Body of pancreas (tissue), 4 donors: ENCODE data around the gene ZNF37A. TPM values are rescaled to one million over a fixed set of nuclear protein-coding genes. Genes with fewer than 3 reads are reported as not detected.

ENCODE experiments used
- ATAC-seq: fragments of 150-250 bp; one replicate; pipeline ENCODE4 v1.9.1; 2016
- DNase-seq, 4 donors: peaks; one replicate each; pipeline ENCODE4 v3.0.0-alpha.2; 2019
- H3K27ac ChIP-seq, 4 donors: fragments of 200-600 bp; sonication (generic); 1 replicate in 3 of 4; 2 replicates in 1 of 4; pipeline versions ENCODE4 v1.5.1 to v1.6.1; 2016 to 2019; ENCODE audit warnings: mild to moderate bottlenecking in 1 of 4, mixed read lengths in 1 of 4, moderate library complexity in 1 of 4
- H3K27me3 ChIP-seq, 2 donors: fragments of 200-600 bp; sonication (generic); one replicate each; pipeline ENCODE4 v1.6.0; 2016; ENCODE audit warnings: mild to moderate bottlenecking in 1 of 2
- H3K36me3 ChIP-seq, 2 donors: fragments of 200-600 bp; sonication (generic); replicated peaks in 1 of 2; 2 replicates each; pipeline ENCODE4 v1.5.1; 2016; ENCODE audit warnings: low read depth in 2 of 2; ENCODE audit not compliant: insufficient read depth in 1 of 2
- H3K4me1 ChIP-seq: fragments of 200-600 bp; sonication (generic); one replicate; pipeline ENCODE4 v1.6.0; 2016
- H3K4me3 ChIP-seq, 2 donors: fragments of 200-600 bp; sonication (generic); 1 replicate in 1 of 2; 2 replicates in 1 of 2; pipeline ENCODE4 v1.5.1; 2016 to 2019
- H3K9me3 ChIP-seq, 3 donors: fragments of 200-600 bp; sonication (generic); 1 replicate in 2 of 3; 2 replicates in 1 of 3; pipeline ENCODE4 v1.5.1; 2016
- CTCF ChIP-seq, 7 experiments: fragments of 450-650 bp in 4 of 7; fragments of 200-600 bp in 3 of 7; sonication (generic) in 3 of 7; IDR thresholded peaks; one replicate each; pipeline ENCODE4 v1.5.1; 2016 to 2019; ENCODE audit warnings: antibody characterized with exemption in 7 of 7
- POLR2A ChIP-seq, 3 donors: fragments of 450-650 bp; IDR thresholded peaks; one replicate each; pipeline ENCODE4 v1.6.1; 2016; ENCODE audit warnings: antibody characterized with exemption in 3 of 3, mild to moderate bottlenecking in 2 of 3
- WGBS, 2 donors: methylation state at CpG; one replicate each; pipeline ENCODE4 v1.1.5; 2017; 5-methylcytosine and 5-hydroxymethylcytosine counted together
- intact Hi-C: fragments of 100-400 bp; cut with DNase I; formaldehyde crosslinking; loops from one replicate; pipeline ENCODE4 v1.15.1; 2023
- total RNA-seq, 2 donors: library from RNA; depleted of rRNA; stranded (reverse); fragments of >200 nt; gene quantifications; one replicate each; pipeline ENCODE4 v1.1.0, GENCODE V29; 2016

The ZNF37A gene
- total RNA-seq: 10 to 100 TPM; 21.4 to 23.3 TPM

GRCh38 chr10:38094158-38094926 is at the start of gene ZNF37A:
Gene ZNF37A, plus strand, starts transcription at chr10:38094337. Its CDS starts 2,281 bp downstream, at chr10:38096618.
- intact Hi-C loops: loop anchor here (10.0 kb wide), 1 partner anchor 90 kb away; no protein-coding TSS in a partner anchor
- 0 to 1% methylated on average over 38 to 58 of the region's 59 CpGs for WGBS, 2 donors
- peaks cover 0 to 15% of the 10 kb centered on the region in 2 donors for H3K36me3 ChIP-seq

GRCh38 chr10:38045129-38045528 is 49.0 kb upstream of the ZNF37A start:
- no peaks in the 10 kb centered on the region for H3K27me3 ChIP-seq
- no peak for ATAC-seq
- no peak for DNase-seq
- 50 to 98% methylated on average over 2 of the region's 2 CpGs for WGBS, 2 donors
- H3K36me3 ChIP-seq: peaks cover 0 to under 1% of the 10 kb centered on the region in 2 donors
- H3K4me1 ChIP-seq: no peaks in the 10 kb centered on the region
- no peak overlapping the region for H3K27ac ChIP-seq
- intact Hi-C loops: no loop called here
- no peak overlapping the region for H3K4me3 ChIP-seq
- H3K9me3 ChIP-seq: peaks cover 0 to 6% (median 0%) of the 10 kb centered on the region in 3 donors
- TF ChIP-seq CTCF (IDR thresholded peaks at IDR 0.05) (no peak), POLR2A (IDR thresholded peaks at IDR 0.05) (no peak)

More at GRCh38 chr10:38094158-38094926, at the start of gene ZNF37A:
- Histone ChIP-seq H3K27me3 (no peaks in the 10 kb centered on the region), H3K4me1 (peaks cover 18% of the 10 kb centered on the region), H3K4me3 (peak within 1 kb of the TSS; percentile 88 to 90), H3K27ac (peak within 1 kb of the TSS; percentile 86 to 91 (median 88)), H3K9me3 (no peaks in the 10 kb centered on the region)
- ATAC-seq: peak; percentile 98
- TF ChIP-seq POLR2A (IDR thresholded peaks at IDR 0.05): peak; percentile 52 to 82 (median 81)
- peak in 2 of 7 experiments; percentile 7 to 12 for TF ChIP-seq CTCF (IDR thresholded peaks at IDR 0.05)
- peak; percentile 92 to 97 (median 96) for DNase-seq

GRCh38 chr10:38047666-38048065 is 46.5 kb upstream of the ZNF37A start:
- intact Hi-C loops: no loop called here
- no peaks in the 10 kb centered on the region for H3K27me3 ChIP-seq

DNA sequence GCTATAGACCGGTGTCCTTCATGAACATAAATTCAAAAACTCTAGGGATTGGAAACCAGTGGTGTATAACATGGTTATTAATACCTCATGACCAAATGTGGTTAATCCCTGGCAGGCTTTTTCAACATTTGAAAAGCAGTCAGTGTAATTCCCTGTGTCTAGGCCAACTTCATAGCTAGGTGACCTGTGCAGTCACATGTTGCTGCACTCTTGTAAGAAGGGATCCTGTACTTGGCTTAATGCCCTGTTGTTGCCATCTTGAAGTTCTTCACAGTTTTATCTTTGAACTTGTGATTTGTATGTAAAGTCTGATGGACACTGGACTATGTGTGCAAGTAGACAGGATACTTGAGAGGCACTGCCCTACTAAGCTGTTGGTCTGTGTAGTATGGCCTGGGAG is 43.9 kb upstream of the ZNF37A start:
- H3K27me3 ChIP-seq: no peaks in the 10 kb centered on the region
- H3K27ac ChIP-seq: no peak overlapping the region
- WGBS, 2 donors: 94 to 96% methylated on average over 1 of the region's 1 CpG
- intact Hi-C loops: no loop called here
- DNase-seq (no peak), ATAC-seq (no peak)
- peaks cover 14 to 20% of the 10 kb centered on the region in 2 donors for H3K36me3 ChIP-seq
- H3K9me3 ChIP-seq: peaks cover 0 to 29% (median 0%) of the 10 kb centered on the region in 3 donors
- no peak overlapping the region for H3K4me3 ChIP-seq
- no peak for TF ChIP-seq POLR2A (IDR thresholded peaks at IDR 0.05)
- no peak for TF ChIP-seq CTCF (IDR thresholded peaks at IDR 0.05)
- H3K4me1 ChIP-seq: no peaks in the 10 kb centered on the region

More at GRCh38 chr10:38047666-38048065, 46.5 kb upstream of the ZNF37A start:
- ATAC-seq: no peak
- no peak for TF ChIP-seq POLR2A (IDR thresholded peaks at IDR 0.05)
- TF ChIP-seq CTCF (IDR thresholded peaks at IDR 0.05): no peak
- H3K36me3 ChIP-seq: peaks cover 0 to 7% of the 10 kb centered on the region in 2 donors
- no peak overlapping the region for H3K4me3 ChIP-seq
- WGBS, 2 donors: 85 to 91% methylated on average over 1 of the region's 1 CpG
- no peaks in the 10 kb centered on the region for H3K4me1 ChIP-seq
- H3K9me3 ChIP-seq: peaks cover 0 to 6% (median 0%) of the 10 kb centered on the region in 3 donors
- no peak overlapping the region for H3K27ac ChIP-seq
- DNase-seq: no peak
